Trophoblast cell (in vitro differentiated cells and primary cell): ENCODE measurements around the gene ORAI1.

ENCODE experiments used
- DNase-seq, 2 donors: peaks; one replicate each; pipeline ENCODE4 v3.0.0-alpha.2; 2016
- H2AFZ ChIP-seq: 2 replicates; pipeline ENCODE4 v1.6.1; 2013; ENCODE audit warnings: low read length, moderate library complexity, mild to moderate bottlenecking; ENCODE audit not compliant: insufficient read depth, poor library complexity
- H2AK5ac ChIP-seq: 2 replicates; pipeline ENCODE4 v1.6.1; 2013; ENCODE audit warnings: mild to moderate bottlenecking, low read length
- H2BK120ac ChIP-seq: 2 replicates; pipeline ENCODE4 v1.6.1; 2013; ENCODE audit warnings: low read length, mild to moderate bottlenecking, moderate library complexity; ENCODE audit not compliant: insufficient read depth, poor library complexity
- H2BK12ac ChIP-seq: 2 replicates; pipeline ENCODE4 v1.6.1; 2013; ENCODE audit warnings: mild to moderate bottlenecking, low read length, moderate library complexity
- H2BK5ac ChIP-seq: 2 replicates; pipeline ENCODE4 v1.6.1; 2013; ENCODE audit warnings: low read length, low read depth, moderate library complexity, mild to moderate bottlenecking; ENCODE audit not compliant: poor library complexity
- H3K14ac ChIP-seq: 2 replicates; pipeline ENCODE4 v1.6.1; 2013; ENCODE audit warnings: mild to moderate bottlenecking, low read length
- H3K18ac ChIP-seq: 2 replicates; pipeline ENCODE4 v1.6.1; 2013; ENCODE audit warnings: mild to moderate bottlenecking, low read length
- H3K23ac ChIP-seq: 2 replicates; pipeline ENCODE4 v1.6.1; 2013; ENCODE audit warnings: low read length
- H3K27ac ChIP-seq: 2 replicates; pipeline ENCODE4 v1.5.1; 2013; ENCODE audit warnings: low read depth, mild to moderate bottlenecking, inconsistent platforms, low read length, moderate library complexity
- H3K27me3 ChIP-seq: 2 replicates; pipeline ENCODE4 v1.6.1; 2013; ENCODE audit warnings: inconsistent platforms, mild to moderate bottlenecking, low read length, moderate library complexity; ENCODE audit not compliant: insufficient read depth
- H3K36me3 ChIP-seq, 2 experiments: 1 replicate in 1 of 2; 2 replicates in 1 of 2; pipeline ENCODE4 v1.6.1; 2013; ENCODE audit warnings: low read length in 2 of 2, mild to moderate bottlenecking in 2 of 2, moderate library complexity in 1 of 2; ENCODE audit not compliant: insufficient read depth in 2 of 2, control insufficient read depth in 1 of 2
- H3K4ac ChIP-seq: 2 replicates; pipeline ENCODE4 v1.6.1; 2013; ENCODE audit warnings: low read depth, mild to moderate bottlenecking, low read length, moderate library complexity
- H3K4me1 ChIP-seq, 2 experiments: 1 replicate in 1 of 2; 2 replicates in 1 of 2; pipeline ENCODE4 v1.6.1; 2013; ENCODE audit warnings: low read length in 2 of 2, mild to moderate bottlenecking in 2 of 2, moderate library complexity in 1 of 2; ENCODE audit not compliant: insufficient read depth in 2 of 2, control insufficient read depth in 1 of 2
- H3K4me2 ChIP-seq: 2 replicates; pipeline ENCODE4 v1.6.1; 2013; ENCODE audit warnings: inconsistent platforms, mild to moderate bottlenecking, low read length, moderate library complexity
- H3K4me3 ChIP-seq: 2 replicates; pipeline ENCODE4 v1.5.1; 2013; ENCODE audit warnings: mild to moderate bottlenecking, low read depth, low read length, inconsistent platforms
- H3K79me1 ChIP-seq: one replicate; pipeline ENCODE4 v1.6.1; 2013; ENCODE audit warnings: low read length
- H3K79me2 ChIP-seq: 2 replicates; pipeline ENCODE4 v1.6.1; 2013; ENCODE audit warnings: low read length, mild to moderate bottlenecking; ENCODE audit not compliant: control insufficient read depth, insufficient read depth, poor library complexity
- H3K9ac ChIP-seq: 2 replicates; pipeline ENCODE4 v1.6.1; 2013; ENCODE audit warnings: mild to moderate bottlenecking, low read length
- H3K9me3 ChIP-seq: 2 replicates; pipeline ENCODE4 v1.6.1; 2013; ENCODE audit warnings: low read depth, mild to moderate bottlenecking, control low read depth, inconsistent platforms, low read length; ENCODE audit not compliant: insufficient read depth
- H4K12ac ChIP-seq: 2 replicates; pipeline ENCODE4 v1.6.1; 2013; ENCODE audit warnings: low read depth, mild to moderate bottlenecking, low read length, moderate library complexity
- H4K8ac ChIP-seq: 2 replicates; pipeline ENCODE4 v1.6.1; 2013; ENCODE audit warnings: low read depth, mild to moderate bottlenecking, low read length, moderate library complexity
- H4K91ac ChIP-seq: one replicate; pipeline ENCODE4 v1.6.1; 2013; ENCODE audit warnings: low read depth, mild to moderate bottlenecking, low read length, moderate library complexity
- WGBS: extraction: QIAGEN DNeasy Blood & Tissue Kit; methylation state at CpG from one replicate; pipeline ENCODE4 v1.1.7; 2013; ENCODE audit warnings: missing lambda C conversion rate; ENCODE audit not compliant: insufficient read length, insufficient coverage; ENCODE audit errors: extremely low coverage; 5-methylcytosine and 5-hydroxymethylcytosine counted together

The ORAI1 gene

GRCh38 chr12:121628037-121628436 is 1.7 kb downstream of the ORAI1 start:
- Histone ChIP-seq H4K12ac (peak overlapping the region; percentile 39), H3K23ac (no peak overlapping the region), H3K79me2 (peaks cover 9% of the 10 kb centered on the region), H4K91ac (no peak overlapping the region), H3K4me1 (peaks cover 23 to 33% of the 10 kb centered on the region in 2 experiments), H4K8ac (peak overlapping the region; percentile 17), H3K18ac (no peak overlapping the region), H3K36me3 (no peaks in the 10 kb centered on the region), H3K9ac (no peak overlapping the region), H3K4me3 (no peak overlapping the region), H2BK5ac (no peak overlapping the region), H3K4me2 (peak overlapping the region; percentile 89), H3K4ac (peak overlapping the region; percentile 44), H2BK12ac (no peak overlapping the region), H3K79me1 (peaks cover 17% of the 10 kb centered on the region), H3K27ac (no peak overlapping the region), H2BK120ac (no peak overlapping the region), H3K14ac (no peak overlapping the region), H3K27me3 (no peaks in the 10 kb centered on the region), H2AFZ (peak overlapping the region; percentile 23), H2AK5ac (peak overlapping the region; percentile 65), H3K9me3 (no peaks in the 10 kb centered on the region)
- no peak for DNase-seq
- no CpG with 5 or more reads among the region's 8 CpGs for WGBS

GRCh38 chr12:121628536-121628935 is 2.2 kb downstream of the ORAI1 start:
- H3K4ac ChIP-seq, result no peak overlapping the region
- H2BK120ac ChIP-seq, result no peak overlapping the region
- WGBS, result no CpG with 5 or more reads among the region's 5 CpGs
- H3K79me1 ChIP-seq, result peaks cover 17% of the 10 kb centered on the region
- H2AFZ ChIP-seq, result no peak overlapping the region
- no peaks in the 10 kb centered on the region for H3K36me3 ChIP-seq
- no peak overlapping the region for H3K4me2 ChIP-seq
- H3K27ac ChIP-seq, result no peak overlapping the region
- H3K27me3 ChIP-seq, result no peaks in the 10 kb centered on the region
- DNase-seq, result no peak
- no peak overlapping the region for H3K23ac ChIP-seq
- H3K9ac ChIP-seq, result peak overlapping the region; percentile 49
- H2BK5ac ChIP-seq, result no peak overlapping the region
- H3K9me3 ChIP-seq, result no peaks in the 10 kb centered on the region
- H3K4me1 ChIP-seq, result peaks cover 26 to 36% of the 10 kb centered on the region in 2 experiments
- no peak overlapping the region for H3K14ac ChIP-seq
- H3K4me3 ChIP-seq, result no peak overlapping the region
- H2BK12ac ChIP-seq, result no peak overlapping the region
- H3K18ac ChIP-seq, result no peak overlapping the region
- H3K79me2 ChIP-seq, result peaks cover 9% of the 10 kb centered on the region
- H4K8ac ChIP-seq, result no peak overlapping the region
- H4K12ac ChIP-seq, result no peak overlapping the region
- no peak overlapping the region for H4K91ac ChIP-seq
- H2AK5ac ChIP-seq, result no peak overlapping the region

GRCh38 chr12:121630791-121631355 is 4.5 kb downstream of the ORAI1 start:
- no peak overlapping the region for H2AK5ac ChIP-seq
- WGBS, result no CpG with 5 or more reads among the region's 7 CpGs
- no peak for DNase-seq
- no peak overlapping the region for H3K14ac ChIP-seq
- peaks cover 25 to 32% of the 10 kb centered on the region in 2 experiments for H3K4me1 ChIP-seq
- H3K9me3 ChIP-seq, result no peaks in the 10 kb centered on the region
- H3K27ac ChIP-seq, result no peak overlapping the region
- H3K23ac ChIP-seq, result no peak overlapping the region
- peaks cover 9% of the 10 kb centered on the region for H3K79me2 ChIP-seq
- peaks cover 15% of the 10 kb centered on the region for H3K79me1 ChIP-seq
- no peak overlapping the region for H4K8ac ChIP-seq
- H2AFZ ChIP-seq, result no peak overlapping the region
- no peak overlapping the region for H2BK12ac ChIP-seq
- no peak overlapping the region for H2BK5ac ChIP-seq
- H3K9ac ChIP-seq, result no peak overlapping the region
- no peaks in the 10 kb centered on the region for H3K27me3 ChIP-seq
- H4K12ac ChIP-seq, result no peak overlapping the region
- H2BK120ac ChIP-seq, result no peak overlapping the region
- no peak overlapping the region for H4K91ac ChIP-seq
- peaks cover 0 to 4% of the 10 kb centered on the region in 2 experiments for H3K36me3 ChIP-seq
- H3K18ac ChIP-seq, result no peak overlapping the region
- H3K4ac ChIP-seq, result no peak overlapping the region
- H3K4me2 ChIP-seq, result no peak overlapping the region
- no peak overlapping the region for H3K4me3 ChIP-seq

GRCh38 chr12:121632069-121632970 is 6.0 kb downstream of the ORAI1 start:
- Histone ChIP-seq H3K27ac (no peak overlapping the region), H3K4me3 (no peak overlapping the region), H3K14ac (no peak overlapping the region), H3K4me1 (peaks cover 26 to 30% of the 10 kb centered on the region in 2 experiments), H3K79me1 (peaks cover 4% of the 10 kb centered on the region), H3K18ac (no peak overlapping the region), H4K8ac (no peak overlapping the region), H3K9ac (no peak overlapping the region), H2AFZ (no peak overlapping the region), H4K12ac (no peak overlapping the region), H3K4ac (no peak overlapping the region), H3K27me3 (no peaks in the 10 kb centered on the region), H2AK5ac (no peak overlapping the region), H2BK12ac (no peak overlapping the region), H3K23ac (no peak overlapping the region), H3K9me3 (no peaks in the 10 kb centered on the region), H3K4me2 (no peak overlapping the region), H2BK120ac (no peak overlapping the region), H3K79me2 (peaks cover under 1% of the 10 kb centered on the region), H2BK5ac (no peak overlapping the region), H4K91ac (no peak overlapping the region), H3K36me3 (peaks cover 0 to 4% of the 10 kb centered on the region in 2 experiments)
- DNase-seq, result no peak
- no CpG with 5 or more reads among the region's 11 CpGs for WGBS
